ENCODE results near the gene PCMT1.

DNA sequence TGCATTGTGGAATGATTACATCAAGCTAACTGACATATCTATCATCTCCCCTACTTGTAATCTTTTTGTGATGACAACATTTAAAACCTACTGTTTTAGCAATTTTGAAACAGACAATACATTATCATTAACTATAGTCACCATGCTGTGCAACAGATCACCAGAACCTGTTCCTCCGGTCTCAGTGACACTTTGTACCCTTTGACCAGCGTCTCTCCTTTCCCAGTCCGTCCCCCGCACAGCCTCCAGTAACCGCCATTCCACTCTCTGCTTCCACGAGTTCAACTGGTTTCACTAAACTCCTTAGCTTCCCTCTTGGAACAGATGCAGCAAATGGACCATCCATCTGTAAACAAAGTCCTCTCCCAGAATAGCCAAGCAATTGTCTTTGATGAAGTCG, 92.8 kb downstream of the PCMT1 start:
- TF ChIP-seq TBL1XR1 (IDR thresholded peaks at IDR 0.05; ENCODE audit: low read length in 2 of 2) (no peak), MAZ (CRISPR knock-in tag; conservative IDR thresholded peaks at IDR 0.05 in 1 of 2, IDR thresholded peaks at IDR 0.05 in 1 of 2) (no peak), TOE1 (IDR thresholded peaks at IDR 0.05; ENCODE audit: borderline replicate concordance) (no peak), TOE1 (CRISPR knock-in tag; IDR thresholded peaks at IDR 0.05; ENCODE audit: borderline replicate concordance, low read depth) (no peak), MTA2 (IDR thresholded peaks at IDR 0.05; ENCODE audit: low read depth) (no peak), CBFA2T2 (conservative IDR thresholded peaks at IDR 0.05) (no peak), CBX1 (IDR thresholded peaks at IDR 0.05; ENCODE audit: low read depth) (no peak), ZNF274 (IDR thresholded peaks at IDR 0.05; ENCODE audit: borderline replicate concordance, low read depth, low read length) (no peak)
- TF ChIP-seq, protein P1, sequence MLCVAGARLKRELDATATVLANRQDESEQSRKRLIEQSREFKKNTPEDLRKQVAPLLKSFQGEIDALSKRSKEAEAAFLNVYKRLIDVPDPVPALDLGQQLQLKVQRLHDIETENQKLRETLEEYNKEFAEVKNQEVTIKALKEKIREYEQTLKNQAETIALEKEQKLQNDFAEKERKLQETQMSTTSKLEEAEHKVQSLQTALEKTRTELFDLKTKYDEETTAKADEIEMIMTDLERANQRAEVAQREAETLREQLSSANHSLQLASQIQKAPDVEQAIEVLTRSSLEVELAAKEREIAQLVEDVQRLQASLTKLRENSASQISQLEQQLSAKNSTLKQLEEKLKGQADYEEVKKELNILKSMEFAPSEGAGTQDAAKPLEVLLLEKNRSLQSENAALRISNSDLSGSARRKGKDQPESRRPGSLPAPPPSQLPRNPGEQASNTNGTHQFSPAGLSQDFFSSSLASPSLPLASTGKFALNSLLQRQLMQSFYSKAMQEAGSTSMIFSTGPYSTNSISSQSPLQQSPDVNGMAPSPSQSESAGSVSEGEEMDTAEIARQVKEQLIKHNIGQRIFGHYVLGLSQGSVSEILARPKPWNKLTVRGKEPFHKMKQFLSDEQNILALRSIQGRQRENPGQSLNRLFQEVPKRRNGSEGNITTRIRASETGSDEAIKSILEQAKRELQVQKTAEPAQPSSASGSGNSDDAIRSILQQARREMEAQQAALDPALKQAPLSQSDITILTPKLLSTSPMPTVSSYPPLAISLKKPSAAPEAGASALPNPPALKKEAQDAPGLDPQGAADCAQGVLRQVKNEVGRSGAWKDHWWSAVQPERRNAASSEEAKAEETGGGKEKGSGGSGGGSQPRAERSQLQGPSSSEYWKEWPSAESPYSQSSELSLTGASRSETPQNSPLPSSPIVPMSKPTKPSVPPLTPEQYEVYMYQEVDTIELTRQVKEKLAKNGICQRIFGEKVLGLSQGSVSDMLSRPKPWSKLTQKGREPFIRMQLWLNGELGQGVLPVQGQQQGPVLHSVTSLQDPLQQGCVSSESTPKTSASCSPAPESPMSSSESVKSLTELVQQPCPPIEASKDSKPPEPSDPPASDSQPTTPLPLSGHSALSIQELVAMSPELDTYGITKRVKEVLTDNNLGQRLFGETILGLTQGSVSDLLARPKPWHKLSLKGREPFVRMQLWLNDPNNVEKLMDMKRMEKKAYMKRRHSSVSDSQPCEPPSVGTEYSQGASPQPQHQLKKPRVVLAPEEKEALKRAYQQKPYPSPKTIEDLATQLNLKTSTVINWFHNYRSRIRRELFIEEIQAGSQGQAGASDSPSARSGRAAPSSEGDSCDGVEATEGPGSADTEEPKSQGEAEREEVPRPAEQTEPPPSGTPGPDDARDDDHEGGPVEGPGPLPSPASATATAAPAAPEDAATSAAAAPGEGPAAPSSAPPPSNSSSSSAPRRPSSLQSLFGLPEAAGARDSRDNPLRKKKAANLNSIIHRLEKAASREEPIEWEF (CRISPR knock-in tag; IDR thresholded peaks at IDR 0.05), result no peak
- TF ChIP-seq, protein P2, sequence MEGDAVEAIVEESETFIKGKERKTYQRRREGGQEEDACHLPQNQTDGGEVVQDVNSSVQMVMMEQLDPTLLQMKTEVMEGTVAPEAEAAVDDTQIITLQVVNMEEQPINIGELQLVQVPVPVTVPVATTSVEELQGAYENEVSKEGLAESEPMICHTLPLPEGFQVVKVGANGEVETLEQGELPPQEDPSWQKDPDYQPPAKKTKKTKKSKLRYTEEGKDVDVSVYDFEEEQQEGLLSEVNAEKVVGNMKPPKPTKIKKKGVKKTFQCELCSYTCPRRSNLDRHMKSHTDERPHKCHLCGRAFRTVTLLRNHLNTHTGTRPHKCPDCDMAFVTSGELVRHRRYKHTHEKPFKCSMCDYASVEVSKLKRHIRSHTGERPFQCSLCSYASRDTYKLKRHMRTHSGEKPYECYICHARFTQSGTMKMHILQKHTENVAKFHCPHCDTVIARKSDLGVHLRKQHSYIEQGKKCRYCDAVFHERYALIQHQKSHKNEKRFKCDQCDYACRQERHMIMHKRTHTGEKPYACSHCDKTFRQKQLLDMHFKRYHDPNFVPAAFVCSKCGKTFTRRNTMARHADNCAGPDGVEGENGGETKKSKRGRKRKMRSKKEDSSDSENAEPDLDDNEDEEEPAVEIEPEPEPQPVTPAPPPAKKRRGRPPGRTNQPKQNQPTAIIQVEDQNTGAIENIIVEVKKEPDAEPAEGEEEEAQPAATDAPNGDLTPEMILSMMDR (IDR thresholded peaks at IDR 0.05 in 2 of 3, conservative IDR thresholded peaks at IDR 0.05 in 1 of 3; ENCODE audit: insufficient read depth in 2 of 3, low read depth in 1 of 3, low read length in 3 of 3), result no peak
- TF ChIP-seq, protein P3, sequence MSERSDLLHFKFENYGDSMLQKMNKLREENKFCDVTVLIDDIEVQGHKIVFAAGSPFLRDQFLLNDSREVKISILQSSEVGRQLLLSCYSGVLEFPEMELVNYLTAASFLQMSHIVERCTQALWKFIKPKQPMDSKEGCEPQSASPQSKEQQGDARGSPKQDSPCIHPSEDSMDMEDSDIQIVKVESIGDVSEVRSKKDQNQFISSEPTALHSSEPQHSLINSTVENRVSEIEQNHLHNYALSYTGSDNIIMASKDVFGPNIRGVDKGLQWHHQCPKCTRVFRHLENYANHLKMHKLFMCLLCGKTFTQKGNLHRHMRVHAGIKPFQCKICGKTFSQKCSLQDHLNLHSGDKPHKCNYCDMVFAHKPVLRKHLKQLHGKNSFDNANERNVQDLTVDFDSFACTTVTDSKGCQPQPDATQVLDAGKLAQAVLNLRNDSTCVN (CRISPR knock-in tag; IDR thresholded peaks at IDR 0.05), result no peak
